ENCODE data around the gene MAB21L4.

MAB21L4 gene

DNA sequence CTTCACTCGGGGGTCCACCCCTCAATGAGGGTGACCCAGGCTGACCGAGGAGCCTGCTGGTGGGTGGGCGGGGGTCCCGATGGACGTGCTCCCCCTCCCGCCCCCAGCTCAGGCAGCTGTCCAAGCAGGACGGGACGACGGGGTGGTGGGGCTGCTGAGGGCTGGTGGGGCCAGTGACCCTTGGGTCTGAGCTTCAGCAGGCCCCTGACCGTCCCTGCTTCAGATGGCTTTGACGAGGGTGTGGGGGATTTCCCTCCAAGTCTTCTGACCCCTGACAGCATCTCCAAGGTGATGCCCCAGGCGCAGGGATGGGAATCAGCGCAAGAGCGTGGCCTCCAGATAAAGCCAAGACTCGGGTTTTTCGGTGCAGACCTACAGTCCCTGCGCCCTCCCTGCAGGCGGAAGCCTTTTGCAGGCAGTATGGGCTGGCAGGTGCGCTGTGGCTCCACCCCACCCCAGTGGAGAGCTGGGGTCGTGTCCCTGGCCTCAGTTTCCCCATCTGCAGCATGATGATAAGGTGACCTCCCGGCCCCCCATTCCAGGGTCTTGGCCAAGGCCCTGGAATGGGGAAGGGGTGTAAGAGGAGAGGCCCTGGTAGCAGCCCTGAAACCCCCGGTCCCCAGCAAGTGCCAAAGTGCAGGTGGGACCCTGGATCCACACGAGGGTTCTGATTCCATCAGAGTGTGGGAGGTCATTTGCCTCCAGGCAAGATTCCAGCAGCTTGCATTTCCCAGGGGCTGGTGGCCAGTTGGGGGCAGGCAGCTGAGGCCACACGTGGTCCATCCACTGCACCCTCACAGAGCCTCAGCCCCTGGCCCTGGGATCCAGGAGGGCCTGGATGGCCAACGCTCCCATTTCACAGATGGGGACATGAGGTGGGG lies 18.9 kb upstream of the MAB21L4 start:
- Histone ChIP-seq H3K27me3 (ENCODE audit: control insufficient read depth in 1 of 2, insufficient read depth in 2 of 2, low read length in 2 of 2) (peaks cover 0 to 38% of the 10 kb centered on the region in 2 donors), H3K9ac (ENCODE audit: low read length) (no peak overlapping the region), H3K36me3 (ENCODE audit: insufficient read depth, low read length) (no peaks in the 10 kb centered on the region), H3K27ac (ENCODE audit: low read depth, low read length) (no peak overlapping the region), H3K9me3 (ENCODE audit: low read length) (no peaks in the 10 kb centered on the region), H3K4me1 (ENCODE audit: insufficient read depth, low read length) (no peaks in the 10 kb centered on the region), H3K4me3 (ENCODE audit: low read depth in 1 of 2, low read length in 2 of 2) (no peak overlapping the region)

DNA sequence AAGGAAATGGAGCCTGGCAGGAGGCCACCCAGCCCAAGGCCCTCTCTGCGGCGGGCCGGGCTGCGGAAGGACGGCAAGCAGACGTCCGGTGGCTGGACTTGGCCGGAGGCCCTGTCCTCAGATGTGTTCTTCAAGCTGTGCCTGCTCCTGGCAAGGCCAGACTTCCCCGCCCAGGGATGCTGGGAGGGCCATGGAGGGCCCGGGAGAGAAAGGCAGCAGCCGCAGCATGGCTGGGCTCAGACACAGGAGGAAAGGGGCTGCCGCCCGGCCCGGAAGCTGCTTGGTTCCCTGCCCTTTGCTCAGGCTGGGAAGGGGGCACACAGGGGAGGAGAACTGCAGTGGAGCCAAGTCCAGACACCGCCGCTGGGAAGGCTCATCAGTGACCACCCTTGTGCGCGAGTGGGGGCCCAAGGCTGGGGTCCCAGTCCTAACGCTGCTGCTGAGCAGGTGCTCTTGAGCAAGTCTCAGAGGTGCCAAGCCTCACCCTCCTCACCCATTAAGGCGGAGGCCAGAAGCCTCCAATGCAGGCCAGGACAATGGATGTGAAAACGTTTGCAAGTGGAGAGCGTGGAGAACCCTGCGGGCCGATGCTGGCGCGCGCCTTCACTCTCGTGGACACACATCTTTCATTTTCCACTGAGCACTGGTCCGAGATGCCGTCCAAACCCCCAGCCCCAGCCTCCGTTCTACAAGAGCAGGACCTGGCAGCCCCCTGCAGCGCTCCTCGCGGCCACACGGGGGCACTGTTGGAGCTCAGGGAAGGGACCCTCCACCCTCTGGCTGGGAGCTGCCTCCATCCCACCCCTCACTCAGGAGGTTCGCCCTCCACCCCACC lies 18.1 kb upstream of the MAB21L4 start:
- H3K9ac ChIP-seq (ENCODE audit: low read length): no peak overlapping the region
- H3K4me1 ChIP-seq (ENCODE audit: insufficient read depth, low read length): no peaks in the 10 kb centered on the region
- H3K4me3 ChIP-seq (ENCODE audit: low read depth in 1 of 2, low read length in 2 of 2): no peak overlapping the region
- H3K27ac ChIP-seq (ENCODE audit: low read depth, low read length): no peak overlapping the region
- no peaks in the 10 kb centered on the region for H3K36me3 ChIP-seq (ENCODE audit: insufficient read depth, low read length)
- no peaks in the 10 kb centered on the region for H3K9me3 ChIP-seq (ENCODE audit: low read length)
- peaks cover 0 to 38% of the 10 kb centered on the region in 2 donors for H3K27me3 ChIP-seq (ENCODE audit: control insufficient read depth in 1 of 2, insufficient read depth in 2 of 2, low read length in 2 of 2)

DNA sequence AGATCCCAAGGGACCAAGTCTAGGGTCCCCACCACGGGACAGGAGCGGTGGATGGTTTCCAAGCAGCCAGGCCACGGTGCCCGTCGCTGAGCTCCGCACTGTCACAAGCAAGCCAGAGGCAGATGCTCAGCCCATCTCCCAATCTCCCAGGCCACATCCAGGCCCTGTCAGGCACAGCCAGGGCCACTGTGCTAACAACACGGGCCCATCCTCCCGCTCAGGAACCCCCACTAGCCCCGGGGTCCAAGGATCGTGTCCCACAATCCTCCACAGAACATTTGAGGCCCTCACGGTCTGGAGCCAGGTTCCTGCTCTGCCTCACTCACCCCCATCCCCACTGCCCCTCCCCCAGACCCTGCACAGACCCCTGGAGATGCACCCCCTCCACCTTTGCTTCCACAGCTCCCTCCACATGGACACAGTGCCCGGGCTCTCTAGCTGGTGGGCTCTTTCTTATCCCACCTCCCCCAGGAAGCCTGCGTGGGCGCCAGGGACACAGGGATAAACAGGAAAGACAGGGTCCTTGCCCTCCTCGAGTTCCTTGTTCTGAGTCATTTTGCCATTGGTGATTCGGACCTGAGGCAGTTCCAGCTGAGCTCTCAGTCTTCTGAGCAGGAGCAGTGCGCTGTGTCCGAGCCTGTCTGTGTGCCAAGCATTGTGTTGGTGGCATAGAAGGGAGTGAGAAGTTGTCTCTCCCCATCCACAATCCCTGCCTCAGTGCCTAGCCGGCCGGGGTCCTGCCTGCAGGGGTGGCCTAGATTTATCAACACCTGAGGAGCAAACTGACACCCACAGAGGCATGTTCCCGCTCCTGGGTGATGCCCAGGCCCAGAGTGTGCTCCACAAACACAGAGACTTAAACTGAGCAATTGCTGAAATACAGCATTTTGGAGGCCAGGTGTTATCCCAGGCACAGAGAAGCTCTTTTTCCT lies 17.2 kb upstream of the MAB21L4 start:
- Histone ChIP-seq H3K27me3 (ENCODE audit: control insufficient read depth in 1 of 2, insufficient read depth in 2 of 2, low read length in 2 of 2) (peaks cover 0 to 38% of the 10 kb centered on the region in 2 donors), H3K4me1 (ENCODE audit: insufficient read depth, low read length) (no peaks in the 10 kb centered on the region), H3K4me3 (ENCODE audit: low read depth in 1 of 2, low read length in 2 of 2) (no peak overlapping the region), H3K9me3 (ENCODE audit: low read length) (no peaks in the 10 kb centered on the region), H3K27ac (ENCODE audit: low read depth, low read length) (no peak overlapping the region), H3K9ac (ENCODE audit: low read length) (no peak overlapping the region), H3K36me3 (ENCODE audit: insufficient read depth, low read length) (no peaks in the 10 kb centered on the region)

DNA sequence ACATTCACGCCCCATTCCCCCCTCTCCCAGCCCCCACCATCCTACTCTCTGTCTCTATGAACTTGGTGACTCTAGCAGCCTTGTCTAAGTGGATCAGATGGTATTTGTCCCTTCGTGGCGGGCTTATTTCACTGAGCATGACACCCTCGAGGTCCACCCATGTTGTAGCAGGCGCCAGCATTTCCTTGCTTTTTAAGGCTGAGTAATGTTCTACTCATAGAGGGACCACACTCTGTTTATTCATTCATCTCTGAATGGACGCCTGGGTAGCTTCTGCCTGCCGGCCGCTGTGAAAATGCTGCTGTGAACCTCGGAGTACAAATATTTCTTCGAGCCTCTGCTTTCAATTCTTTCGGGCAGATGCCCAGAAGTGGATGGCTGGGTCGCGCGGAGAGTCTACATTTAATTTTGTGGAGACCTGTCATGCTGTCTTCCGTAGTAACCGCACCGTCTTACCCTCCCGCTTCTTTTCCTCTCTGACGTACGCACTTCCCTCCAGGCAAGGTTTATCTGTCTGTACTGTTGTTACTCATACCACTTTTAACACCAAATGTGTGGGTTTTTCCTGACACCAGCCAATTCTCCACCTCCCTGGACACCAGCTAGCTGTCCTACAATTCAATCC lies 15.8 kb upstream of the MAB21L4 start:
- H3K4me3 ChIP-seq (ENCODE audit: low read depth in 1 of 2, low read length in 2 of 2): no peak overlapping the region
- H3K9me3 ChIP-seq (ENCODE audit: low read length): no peaks in the 10 kb centered on the region
- H3K27ac ChIP-seq (ENCODE audit: low read depth, low read length): no peak overlapping the region
- peaks cover 0 to 33% of the 10 kb centered on the region in 2 donors for H3K27me3 ChIP-seq (ENCODE audit: control insufficient read depth in 1 of 2, insufficient read depth in 2 of 2, low read length in 2 of 2)
- no peak overlapping the region for H3K9ac ChIP-seq (ENCODE audit: low read length)
- no peaks in the 10 kb centered on the region for H3K4me1 ChIP-seq (ENCODE audit: insufficient read depth, low read length)
- H3K36me3 ChIP-seq (ENCODE audit: insufficient read depth, low read length): no peaks in the 10 kb centered on the region

DNA sequence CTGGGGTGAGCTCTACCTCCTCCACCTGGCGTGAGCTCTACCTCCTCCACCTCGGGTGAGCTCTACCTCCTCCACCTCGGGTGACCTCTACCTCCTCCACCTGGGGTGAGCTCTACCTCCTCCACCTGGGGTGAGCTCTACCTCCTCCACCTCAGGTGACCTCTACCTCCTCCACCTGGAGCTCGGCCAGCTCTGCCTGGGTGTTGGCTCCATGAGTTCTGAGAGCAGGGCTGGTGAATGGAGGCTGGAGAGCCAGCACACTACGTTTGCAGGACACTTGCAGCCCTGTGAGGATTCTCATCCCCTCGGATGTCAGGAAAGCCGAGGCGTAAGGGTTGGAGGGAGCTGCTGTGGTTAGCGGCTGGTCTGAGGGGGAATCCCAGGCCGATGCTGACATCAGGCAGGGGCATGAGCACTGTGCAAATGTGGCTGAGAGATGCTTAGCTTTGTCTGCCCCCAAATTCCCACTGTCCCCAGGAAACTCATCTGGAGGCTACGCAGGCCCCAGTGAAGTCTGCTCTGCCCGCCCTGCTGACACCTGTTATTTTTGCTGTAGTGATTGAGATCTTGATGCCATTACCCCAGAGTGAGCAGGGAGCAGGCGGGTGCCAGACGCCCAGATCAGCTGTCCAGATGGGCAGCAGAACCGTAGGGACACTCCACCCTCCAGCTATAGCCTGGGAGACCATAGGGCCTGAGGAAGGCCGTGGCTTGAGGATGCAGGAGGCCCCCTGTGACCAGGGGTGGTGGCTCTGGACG lies 13.4 kb upstream of the MAB21L4 start:
- Histone ChIP-seq H3K27me3 (ENCODE audit: control insufficient read depth in 1 of 2, insufficient read depth in 2 of 2, low read length in 2 of 2) (peaks cover 0 to 17% of the 10 kb centered on the region in 2 donors), H3K27ac (ENCODE audit: low read depth, low read length) (no peak overlapping the region), H3K4me3 (ENCODE audit: low read depth in 1 of 2, low read length in 2 of 2) (no peak overlapping the region), H3K4me1 (ENCODE audit: insufficient read depth, low read length) (no peaks in the 10 kb centered on the region), H3K36me3 (ENCODE audit: insufficient read depth, low read length) (no peaks in the 10 kb centered on the region), H3K9ac (ENCODE audit: low read length) (no peak overlapping the region), H3K9me3 (ENCODE audit: low read length) (no peaks in the 10 kb centered on the region)

DNA sequence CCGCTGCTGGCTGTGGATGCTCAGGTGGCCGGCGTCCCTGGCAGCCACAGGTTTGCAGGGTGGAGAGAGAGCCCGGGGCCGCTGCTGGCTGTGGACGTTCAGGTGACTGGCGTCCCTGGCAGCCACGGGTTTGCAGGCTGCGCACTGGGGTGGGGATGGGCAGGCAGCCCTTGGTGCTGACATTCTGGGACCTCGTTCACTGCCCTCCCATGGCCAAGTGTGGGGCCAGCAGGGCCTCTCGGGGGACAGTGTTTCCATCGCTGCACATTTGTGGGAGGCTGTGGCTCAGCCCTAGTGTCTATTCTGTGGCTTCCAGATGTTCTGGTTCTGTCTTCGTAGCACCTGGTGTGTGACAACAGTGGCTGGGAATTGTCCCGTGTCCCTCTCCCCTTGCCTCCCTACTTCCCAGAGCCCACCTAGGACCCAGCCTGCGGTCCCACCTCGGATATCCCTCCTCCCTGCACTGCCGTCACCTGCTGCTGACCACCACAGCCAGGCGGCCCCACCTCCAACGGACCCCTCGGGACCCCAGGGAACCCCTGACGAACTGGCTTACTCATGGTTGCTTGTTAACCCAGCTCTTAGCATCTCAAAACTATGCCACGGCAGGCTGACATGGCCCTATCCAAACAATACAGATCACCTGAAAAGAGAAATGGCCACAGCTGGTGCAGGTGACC lies 11.1 kb upstream of the MAB21L4 start:
- H3K27me3 ChIP-seq (ENCODE audit: control insufficient read depth in 1 of 2, insufficient read depth in 2 of 2, low read length in 2 of 2): peaks cover 0 to 4% of the 10 kb centered on the region in 2 donors
- no peak overlapping the region for H3K4me3 ChIP-seq (ENCODE audit: low read depth in 1 of 2, low read length in 2 of 2)
- H3K4me1 ChIP-seq (ENCODE audit: insufficient read depth, low read length): no peaks in the 10 kb centered on the region
- no peak overlapping the region for H3K27ac ChIP-seq (ENCODE audit: low read depth, low read length)
- no peaks in the 10 kb centered on the region for H3K36me3 ChIP-seq (ENCODE audit: insufficient read depth, low read length)
- H3K9me3 ChIP-seq (ENCODE audit: low read length): no peaks in the 10 kb centered on the region
- no peak overlapping the region for H3K9ac ChIP-seq (ENCODE audit: low read length)

DNA sequence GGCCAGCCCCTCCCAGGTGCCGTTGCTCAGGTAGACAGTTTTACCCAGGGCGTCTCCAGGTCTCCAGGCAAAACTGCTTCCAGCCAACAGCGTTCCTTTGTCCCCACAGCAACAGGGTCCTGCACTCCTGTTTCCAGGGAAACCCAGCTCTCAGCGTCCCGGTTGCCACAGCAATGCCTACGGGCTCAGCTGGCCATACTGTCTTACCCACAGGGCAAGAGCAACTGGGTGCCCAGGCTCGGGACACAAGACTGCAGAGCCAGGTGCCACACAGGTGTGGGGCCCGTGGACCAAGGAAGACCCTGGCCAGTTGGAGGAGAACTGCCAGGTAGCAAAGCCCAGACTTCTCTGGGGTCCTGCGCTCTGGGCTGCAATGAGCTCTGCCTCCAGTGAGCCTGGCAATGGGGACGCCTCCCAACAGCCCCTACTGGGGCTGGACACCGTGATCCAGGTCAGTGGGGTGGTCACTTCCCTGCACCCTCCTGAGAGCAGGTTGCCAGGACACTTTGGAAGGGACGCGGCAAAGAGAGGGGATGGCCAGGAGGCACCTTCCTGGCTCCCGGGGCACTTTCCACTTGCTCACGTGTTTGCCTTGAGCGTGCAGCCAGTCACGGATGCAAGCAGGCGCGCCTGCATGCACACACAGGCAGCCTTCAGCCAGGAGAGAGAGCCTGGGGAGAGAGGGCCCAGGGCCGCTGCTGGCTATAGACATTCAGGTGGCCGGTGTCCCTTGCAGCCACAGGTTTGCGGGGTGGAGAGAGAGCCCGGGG lies 10.4 kb upstream of the MAB21L4 start, which contains the start of gene CROCC2:
Gene CROCC2 (plus strand): TSS at position 196 of the 770 bp plus-strand sequence. CDS start 178 bp downstream, at position 374.
- Histone ChIP-seq H3K36me3 (ENCODE audit: insufficient read depth, low read length) (no peaks in the 10 kb centered on the region), H3K9me3 (ENCODE audit: low read length) (no peaks in the 10 kb centered on the region), H3K9ac (ENCODE audit: low read length) (no peak within 1 kb of the TSS), H3K27ac (ENCODE audit: low read depth, low read length) (no peak within 1 kb of the TSS), H3K4me1 (ENCODE audit: insufficient read depth, low read length) (no peaks in the 10 kb centered on the region), H3K27me3 (ENCODE audit: control insufficient read depth in 1 of 2, insufficient read depth in 2 of 2, low read length in 2 of 2) (peaks cover 0 to 8% of the 10 kb centered on the region in 2 donors), H3K4me3 (ENCODE audit: low read depth in 1 of 2, low read length in 2 of 2) (no peak within 1 kb of the TSS)

DNA sequence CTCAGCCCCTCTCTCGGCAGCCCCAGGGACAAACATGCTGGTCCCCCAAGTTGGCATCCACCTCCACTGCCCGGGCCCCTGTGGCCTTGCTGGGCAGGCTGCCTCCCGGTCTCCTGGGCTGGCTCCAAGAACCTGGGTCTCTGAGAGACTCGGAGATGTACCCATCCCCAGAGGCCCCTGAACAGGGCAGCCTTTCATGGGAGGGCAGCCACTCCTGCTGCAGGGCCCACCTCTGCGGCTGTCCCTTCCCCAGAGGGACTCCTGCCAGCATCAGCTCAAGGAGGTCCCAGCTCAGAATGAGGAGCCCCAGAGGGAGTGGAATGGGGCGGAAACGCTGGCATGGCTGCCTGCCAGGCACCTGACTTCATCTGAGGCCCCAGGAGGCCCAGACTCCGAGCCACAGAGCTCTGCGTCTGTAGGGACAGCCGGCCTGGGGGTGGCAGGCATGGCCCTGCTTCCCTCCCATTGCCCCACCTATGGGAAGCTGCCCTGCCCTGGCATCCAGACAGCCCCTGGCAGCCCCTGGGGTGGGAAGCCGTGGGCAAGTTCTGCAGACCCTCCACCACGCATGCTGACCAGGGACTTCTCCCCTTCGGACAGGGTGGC lies 9.3 kb upstream of the MAB21L4 start:
- Histone ChIP-seq H3K36me3 (ENCODE audit: insufficient read depth, low read length) (no peaks in the 10 kb centered on the region), H3K4me3 (ENCODE audit: low read depth in 1 of 2, low read length in 2 of 2) (no peak overlapping the region), H3K4me1 (ENCODE audit: insufficient read depth, low read length) (no peaks in the 10 kb centered on the region), H3K27ac (ENCODE audit: low read depth, low read length) (no peak overlapping the region), H3K27me3 (ENCODE audit: control insufficient read depth in 1 of 2, insufficient read depth in 2 of 2, low read length in 2 of 2) (peaks cover 0 to 8% of the 10 kb centered on the region in 2 donors), H3K9me3 (ENCODE audit: low read length) (no peaks in the 10 kb centered on the region), H3K9ac (ENCODE audit: low read length) (no peak overlapping the region)
